Right atrium auricular region (tissue), 2 donors: ENCODE data around the gene LAMA2. TPM values are rescaled to one million over a fixed set of nuclear protein-coding genes. Genes with fewer than 3 reads are reported as not detected.

Source experiments
- DNase-seq: peaks from one replicate; pipeline ENCODE4 v3.0.0-alpha.2; 2019; ENCODE audit warnings: low spot score
- H3K27ac ChIP-seq, 2 donors: fragments of 200-600 bp; sonication (generic); 1 replicate in 1 of 2; 2 replicates in 1 of 2; pipeline ENCODE4 v1.5.1; 2016 to 2019
- H3K27me3 ChIP-seq, 2 donors: fragments of 200-600 bp; sonication (generic); one replicate each; pipeline versions ENCODE4 v1.5.1 to v1.6.0; 2017 to 2019
- H3K36me3 ChIP-seq: fragments of 200-600 bp; sonication (generic); one replicate; pipeline ENCODE4 v1.5.1; 2016
- H3K4me1 ChIP-seq, 2 donors: fragments of 200-600 bp; sonication (generic); one replicate each; pipeline versions ENCODE4 v1.5.1 to v1.6.0; 2017 to 2019
- H3K4me3 ChIP-seq, 2 donors: fragments of 200-600 bp; sonication (generic); 1 replicate in 1 of 2; 2 replicates in 1 of 2; pipeline ENCODE4 v1.5.1; 2017 to 2019; ENCODE audit warnings: mild to moderate bottlenecking in 1 of 2, moderate library complexity in 1 of 2
- H3K9me3 ChIP-seq, 2 donors: fragments of 200-600 bp; sonication (generic); one replicate each; pipeline ENCODE4 v1.5.1; 2019
- CTCF ChIP-seq, 2 donors: fragments of 200-600 bp; sonication (generic); IDR thresholded peaks; one replicate each; pipeline ENCODE4 v1.5.1; 2019; ENCODE audit warnings: antibody characterized with exemption in 2 of 2
- total RNA-seq, 2 donors: library from RNA; depleted of rRNA; stranded (reverse); fragments of >200 nt; gene quantifications; one replicate each; pipeline ENCODE4 v1.1.0, GENCODE V29; 2016

The LAMA2 gene
- total RNA-seq, 2 donors from 2014 or later = 150 to 166 TPM

DNA sequence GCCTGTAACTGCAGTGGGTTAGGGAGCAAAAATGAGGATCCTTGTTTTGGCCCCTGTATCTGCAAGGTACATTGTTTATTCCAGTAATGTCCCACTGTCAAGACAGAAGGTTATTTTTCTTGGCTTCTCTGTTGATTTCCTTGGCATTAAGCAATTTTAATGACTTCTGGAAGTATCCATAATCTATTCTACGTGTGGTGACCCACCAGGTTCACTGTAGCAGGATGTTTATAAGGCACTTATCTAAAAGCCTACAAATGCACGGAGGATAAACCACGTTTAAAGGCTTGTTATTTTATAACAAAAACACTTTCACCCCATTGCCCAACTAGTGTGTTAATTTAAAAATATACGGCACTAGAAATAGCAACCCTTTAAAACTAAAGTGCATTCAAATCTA is 294.9 kb downstream of the LAMA2 start:
- Histone ChIP-seq H3K4me1 (peaks cover 0 to 22% of the 10 kb centered on the region in 2 donors), H3K27me3 (no peaks in the 10 kb centered on the region), H3K36me3 (peaks cover 10% of the 10 kb centered on the region), H3K4me3 (no peak overlapping the region), H3K27ac (no peak overlapping the region), H3K9me3 (no peaks in the 10 kb centered on the region)
- TF ChIP-seq CTCF (IDR thresholded peaks at IDR 0.05) = no peak
- DNase-seq = no peak

DNA sequence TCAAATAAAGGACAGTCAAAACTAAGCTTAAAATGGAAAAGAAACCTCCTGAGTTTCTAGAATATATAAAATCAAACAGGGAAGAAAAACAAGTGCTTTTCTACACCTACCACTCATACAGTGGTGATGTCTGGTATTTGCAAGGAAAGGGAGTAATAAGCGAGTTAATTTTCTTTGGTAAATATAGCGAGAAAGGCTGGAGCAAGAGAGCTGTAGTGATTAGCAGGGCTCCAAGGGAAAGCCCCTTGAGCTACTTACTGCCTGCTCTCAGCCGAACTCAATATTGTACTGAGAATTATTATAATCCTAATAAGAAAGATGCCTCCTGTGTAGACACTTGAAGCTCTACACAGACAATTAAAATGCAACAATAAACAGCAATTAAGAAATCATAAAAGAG is 296.3 kb downstream of the LAMA2 start:
- peaks cover 0 to 25% of the 10 kb centered on the region in 2 donors for H3K4me1 ChIP-seq
- no peaks in the 10 kb centered on the region for H3K9me3 ChIP-seq
- no peak for DNase-seq
- H3K27me3 ChIP-seq = no peaks in the 10 kb centered on the region
- no peak overlapping the region for H3K27ac ChIP-seq
- no peak for TF ChIP-seq CTCF (IDR thresholded peaks at IDR 0.05)
- H3K4me3 ChIP-seq = no peak overlapping the region
- no peaks in the 10 kb centered on the region for H3K36me3 ChIP-seq

DNA sequence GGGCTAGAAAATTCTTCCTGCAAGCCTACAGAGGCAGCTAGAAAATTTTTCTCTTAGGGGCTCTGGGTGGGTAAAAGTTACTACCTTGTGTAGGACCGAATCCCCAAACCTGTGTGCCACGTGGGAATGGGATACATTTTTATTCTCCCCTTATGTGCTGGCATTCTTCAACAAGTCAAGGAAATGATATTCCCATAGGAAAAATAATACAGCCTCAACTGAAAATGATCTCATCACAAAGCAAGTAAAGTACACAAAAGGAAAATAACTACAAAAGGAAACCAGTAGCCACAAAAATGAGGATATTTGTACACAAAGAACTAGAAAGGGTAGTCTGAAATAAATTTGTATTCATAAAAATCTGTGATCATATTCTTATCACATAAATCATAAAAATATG is 298.1 kb downstream of the LAMA2 start:
- Histone ChIP-seq H3K36me3 (no peaks in the 10 kb centered on the region), H3K27me3 (no peaks in the 10 kb centered on the region), H3K4me3 (no peak overlapping the region), H3K27ac (no peak overlapping the region), H3K4me1 (peaks cover 0 to 28% of the 10 kb centered on the region in 2 donors), H3K9me3 (no peaks in the 10 kb centered on the region)
- no peak for DNase-seq
- TF ChIP-seq CTCF (IDR thresholded peaks at IDR 0.05) = no peak

DNA sequence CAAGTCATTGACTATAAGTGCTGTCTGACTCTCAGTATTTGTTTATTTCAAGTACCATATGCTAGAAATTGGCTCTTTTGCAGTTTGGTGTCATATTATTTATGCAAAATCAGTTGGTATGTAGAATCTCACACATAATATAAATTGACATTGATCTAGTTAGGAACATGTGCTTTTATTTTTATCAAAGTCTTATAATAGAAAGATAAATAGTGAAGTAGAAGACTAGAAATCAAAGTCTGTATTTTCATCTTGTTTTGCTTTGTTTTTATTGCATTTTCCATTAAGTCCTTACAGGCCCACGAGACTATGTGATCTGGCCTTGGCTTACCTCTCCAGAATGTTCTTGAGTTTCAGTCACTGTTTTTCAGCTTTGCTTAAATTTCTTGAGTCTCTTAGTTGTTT is 300.3 kb downstream of the LAMA2 start:
- TF ChIP-seq CTCF (IDR thresholded peaks at IDR 0.05) = no peak
- peaks cover 0 to 22% of the 10 kb centered on the region in 2 donors for H3K4me1 ChIP-seq
- H3K27me3 ChIP-seq = no peaks in the 10 kb centered on the region
- H3K4me3 ChIP-seq = no peak overlapping the region
- no peaks in the 10 kb centered on the region for H3K9me3 ChIP-seq
- no peaks in the 10 kb centered on the region for H3K36me3 ChIP-seq
- H3K27ac ChIP-seq = no peak overlapping the region
- DNase-seq = no peak

- DNase-seq = no peak
- H3K36me3 ChIP-seq = no peaks in the 10 kb centered on the region
- H3K4me3 ChIP-seq = no peak overlapping the region
- no peak for TF ChIP-seq CTCF (IDR thresholded peaks at IDR 0.05)
- H3K27me3 ChIP-seq = no peaks in the 10 kb centered on the region
- peak overlapping the region in 1 of 2 donors; percentile 52 for H3K27ac ChIP-seq
- H3K9me3 ChIP-seq = no peaks in the 10 kb centered on the region
- peaks cover 0 to 20% of the 10 kb centered on the region in 2 donors for H3K4me1 ChIP-seq
These were observed 300.9 kb downstream of the LAMA2 start for GRCh38 chr6:129183681-129184301.

DNA sequence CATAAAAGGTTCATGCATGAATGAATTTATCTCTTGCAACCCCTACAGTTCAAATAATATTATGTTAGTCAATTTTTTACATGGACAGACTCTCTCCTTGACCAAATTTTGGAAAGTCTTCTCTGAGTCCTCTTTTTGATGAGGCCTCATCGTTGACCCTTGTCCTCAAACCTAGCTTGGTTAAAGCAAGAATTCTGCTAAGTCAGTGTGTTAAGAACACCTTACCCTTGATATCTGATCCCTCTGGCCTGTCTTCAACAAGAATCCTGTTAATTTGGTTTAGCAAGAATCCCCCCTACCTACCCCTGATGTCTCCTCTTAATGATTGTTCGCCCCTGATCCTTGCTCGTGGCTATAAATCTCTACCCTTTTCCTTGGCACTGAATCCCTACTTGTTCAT is 301.4 kb downstream of the LAMA2 start:
- Histone ChIP-seq H3K27ac (peak overlapping the region; percentile 43 to 52), H3K4me3 (no peak overlapping the region), H3K27me3 (no peaks in the 10 kb centered on the region), H3K9me3 (no peaks in the 10 kb centered on the region), H3K4me1 (peaks cover 0 to 20% of the 10 kb centered on the region in 2 donors), H3K36me3 (no peaks in the 10 kb centered on the region)
- TF ChIP-seq CTCF (IDR thresholded peaks at IDR 0.05) = no peak
- DNase-seq = no peak
